SK-N-SH (cell line): ENCODE measurements around the gene SLC41A2.

Experiments used
- RAD21 ChIP-seq: IDR thresholded peaks from 2 replicates; pipeline ENCODE4 v1.6.1; 2012; ENCODE audit warnings: mild to moderate bottlenecking, low read length
- REST ChIP-seq: IDR thresholded peaks from 2 replicates; pipeline ENCODE4 v1.6.1; 2012; ENCODE audit warnings: mild to moderate bottlenecking, low read depth, low read length, moderate library complexity
- RFX5 ChIP-seq: IDR thresholded peaks from 2 replicates; pipeline ENCODE4 v1.6.1; 2012; ENCODE audit warnings: mild to moderate bottlenecking, improper control_type of control experiment, low read length
- RXRA ChIP-seq: IDR thresholded peaks from 2 replicates; pipeline ENCODE4 v1.4.0; 2012; ENCODE audit warnings: low read depth, mild to moderate bottlenecking, borderline replicate concordance
- USF1 ChIP-seq: IDR thresholded peaks from 2 replicates; pipeline ENCODE4 v1.4.0; 2012; ENCODE audit warnings: low read depth, borderline replicate concordance
- TF ChIP-seq, protein P1 (sequence below): fragments of 200-600 bp; sonication (generic); IDR thresholded peaks from 2 replicates; pipeline ENCODE4 v1.6.1; 2017; ENCODE audit warnings: antibody characterized with exemption, mild to moderate bottlenecking, moderate library complexity
- TF ChIP-seq, protein P2 (sequence below): IDR thresholded peaks from 2 replicates; pipeline ENCODE4; 2012

- TF ChIP-seq RFX5 (no peak), REST (no peak), RXRA (no peak), USF1 (no peak), RAD21 (no peak)
- TF ChIP-seq, protein P1, sequence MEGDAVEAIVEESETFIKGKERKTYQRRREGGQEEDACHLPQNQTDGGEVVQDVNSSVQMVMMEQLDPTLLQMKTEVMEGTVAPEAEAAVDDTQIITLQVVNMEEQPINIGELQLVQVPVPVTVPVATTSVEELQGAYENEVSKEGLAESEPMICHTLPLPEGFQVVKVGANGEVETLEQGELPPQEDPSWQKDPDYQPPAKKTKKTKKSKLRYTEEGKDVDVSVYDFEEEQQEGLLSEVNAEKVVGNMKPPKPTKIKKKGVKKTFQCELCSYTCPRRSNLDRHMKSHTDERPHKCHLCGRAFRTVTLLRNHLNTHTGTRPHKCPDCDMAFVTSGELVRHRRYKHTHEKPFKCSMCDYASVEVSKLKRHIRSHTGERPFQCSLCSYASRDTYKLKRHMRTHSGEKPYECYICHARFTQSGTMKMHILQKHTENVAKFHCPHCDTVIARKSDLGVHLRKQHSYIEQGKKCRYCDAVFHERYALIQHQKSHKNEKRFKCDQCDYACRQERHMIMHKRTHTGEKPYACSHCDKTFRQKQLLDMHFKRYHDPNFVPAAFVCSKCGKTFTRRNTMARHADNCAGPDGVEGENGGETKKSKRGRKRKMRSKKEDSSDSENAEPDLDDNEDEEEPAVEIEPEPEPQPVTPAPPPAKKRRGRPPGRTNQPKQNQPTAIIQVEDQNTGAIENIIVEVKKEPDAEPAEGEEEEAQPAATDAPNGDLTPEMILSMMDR = no peak
- TF ChIP-seq, protein P2, sequence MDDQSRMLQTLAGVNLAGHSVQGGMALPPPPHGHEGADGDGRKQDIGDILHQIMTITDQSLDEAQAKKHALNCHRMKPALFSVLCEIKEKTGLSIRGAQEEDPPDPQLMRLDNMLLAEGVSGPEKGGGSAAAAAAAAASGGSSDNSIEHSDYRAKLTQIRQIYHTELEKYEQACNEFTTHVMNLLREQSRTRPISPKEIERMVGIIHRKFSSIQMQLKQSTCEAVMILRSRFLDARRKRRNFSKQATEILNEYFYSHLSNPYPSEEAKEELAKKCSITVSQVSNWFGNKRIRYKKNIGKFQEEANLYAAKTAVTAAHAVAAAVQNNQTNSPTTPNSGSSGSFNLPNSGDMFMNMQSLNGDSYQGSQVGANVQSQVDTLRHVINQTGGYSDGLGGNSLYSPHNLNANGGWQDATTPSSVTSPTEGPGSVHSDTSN = no peak
Observed at GRCh38 chr12:104964167-104964855, 6.2 kb upstream of the SLC41A2 start.
